GM19328 (cell line): ENCODE measurements around the gene TNK1.
"Not testable (repeated sequence)": the region's sequence is repeated elsewhere in the genome, so short reads cannot be mapped to it uniquely, and the experiment has no call there.

Experiments used
- ATAC-seq: cut with Tn5 transposase; IDR thresholded peaks from one replicate; pipeline ENCODE4 v1.9.1; 2021; ENCODE audit warnings: mild to moderate bottlenecking, moderate library complexity; ENCODE audit not compliant: unreplicated experiment

Gene TNK1

DNA sequence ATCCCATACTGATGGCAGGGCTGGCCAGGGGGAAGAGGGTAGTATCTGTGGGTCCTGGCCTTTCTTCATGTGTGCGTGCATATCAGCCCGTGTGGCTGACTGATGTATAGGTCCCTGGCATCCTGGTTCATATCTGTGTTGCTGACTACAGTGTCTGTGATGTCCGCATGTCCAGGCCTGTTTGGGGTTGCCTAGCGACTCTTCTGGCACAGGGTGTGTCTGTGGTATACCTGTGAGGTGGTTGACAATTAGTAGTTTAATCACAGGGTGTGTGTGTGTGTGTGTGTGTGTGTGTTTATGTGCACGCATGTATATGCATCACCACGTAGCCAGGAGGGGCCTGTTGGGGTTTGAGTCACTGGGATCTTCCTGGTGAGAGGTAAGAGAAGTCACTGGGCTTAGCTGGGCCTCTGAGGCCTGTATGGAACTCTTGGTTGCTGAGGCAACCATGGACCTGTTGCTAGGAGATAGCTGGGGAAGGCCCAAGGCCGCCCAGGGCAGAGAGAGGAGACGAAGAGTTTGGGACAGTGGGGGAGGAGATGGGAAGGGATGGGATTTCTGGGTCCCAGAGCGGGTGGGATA is 26.5 kb upstream of the TNK1 start:
- no peak for ATAC-seq

DNA sequence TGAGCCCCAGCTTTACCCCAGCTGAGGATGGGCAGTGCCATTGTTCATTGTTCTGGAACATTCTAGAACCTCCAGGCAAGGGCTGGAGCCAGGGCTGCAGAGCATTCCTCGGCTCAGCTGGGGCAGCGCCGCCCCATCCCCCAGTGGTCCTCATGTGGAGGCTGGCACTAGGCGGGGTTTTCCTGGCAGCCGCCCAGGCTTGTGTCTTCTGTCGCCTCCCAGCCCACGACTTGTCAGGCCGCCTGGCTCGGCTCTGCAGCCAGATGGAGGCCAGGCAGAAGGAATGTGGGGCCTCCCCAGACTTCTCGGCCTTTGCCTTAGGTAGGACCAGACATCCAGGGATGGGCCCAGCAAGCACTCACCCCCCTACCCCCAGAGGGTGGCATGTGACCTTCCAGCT is 25.8 kb upstream of the TNK1 start, which contains the start of gene TMEM95:
Gene TMEM95 (plus strand): TSS at position 104 of the 400 bp plus-strand sequence. CDS start 49 bp downstream, at position 153.
- no peak for ATAC-seq

DNA sequence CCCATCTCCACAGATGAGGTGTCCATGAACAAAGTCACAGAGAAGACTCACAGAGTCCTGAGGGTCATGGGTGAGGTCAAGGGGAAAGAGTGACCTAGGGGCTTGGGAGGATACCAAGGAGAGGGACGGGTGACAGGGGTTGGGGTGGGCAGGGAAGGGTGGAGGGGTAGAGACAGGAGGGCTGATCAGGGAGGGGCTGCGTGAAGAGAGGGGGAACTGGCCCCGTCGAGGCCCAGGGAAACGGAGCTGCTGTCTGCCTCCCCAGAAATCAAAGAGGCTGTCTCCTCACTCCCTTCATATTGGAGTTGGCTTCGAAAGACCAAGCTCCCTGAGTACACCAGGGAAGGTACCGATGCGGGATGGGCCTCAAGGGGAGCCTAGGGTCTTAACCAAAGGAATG is 25.3 kb upstream of the TNK1 start:
- ATAC-seq = no peak

DNA sequence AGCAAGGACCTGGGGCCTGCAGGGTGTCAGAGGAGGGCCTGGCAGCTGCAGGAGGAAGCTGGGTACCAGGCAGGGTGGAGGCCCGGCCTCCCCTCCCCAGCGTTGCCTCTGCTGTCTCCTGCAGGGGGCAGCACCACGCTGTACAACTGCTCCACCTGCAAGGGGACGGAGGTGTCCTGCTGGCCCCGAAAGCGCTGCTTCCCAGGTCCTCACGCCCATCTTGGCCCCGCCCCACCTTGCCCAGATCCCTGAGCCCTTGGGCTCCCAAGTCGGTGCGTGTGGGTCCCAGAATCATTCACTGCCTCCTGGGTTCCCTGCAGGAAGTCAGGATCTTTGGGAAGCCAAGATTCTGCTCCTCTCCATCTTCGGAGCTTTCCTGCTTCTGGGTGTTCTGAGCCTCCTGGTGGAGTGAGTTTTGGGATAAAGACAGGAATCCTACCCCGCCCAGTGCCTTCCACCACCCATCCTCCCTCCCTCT is 24.8 kb upstream of the TNK1 start:
- no peak for ATAC-seq

DNA sequence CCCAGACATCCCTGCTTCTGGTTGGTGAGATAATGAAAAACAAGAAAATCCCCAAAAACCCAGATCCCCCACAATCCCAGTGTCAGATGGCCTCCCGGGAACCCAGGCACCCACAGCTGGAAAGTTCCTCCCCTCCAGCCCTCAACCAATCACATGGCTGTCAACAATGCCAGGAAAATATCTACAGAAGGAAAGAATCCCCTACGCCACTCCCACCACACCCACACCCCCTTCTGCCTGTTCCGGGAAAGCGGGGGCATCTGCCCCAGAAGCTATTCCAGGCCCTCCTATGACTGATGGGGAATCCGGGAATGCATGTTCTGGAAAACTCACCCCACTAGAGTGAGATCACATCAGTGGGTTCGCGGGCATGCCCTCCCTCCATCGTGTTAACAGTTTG is 24.1 kb upstream of the TNK1 start:
- no peak for ATAC-seq

DNA sequence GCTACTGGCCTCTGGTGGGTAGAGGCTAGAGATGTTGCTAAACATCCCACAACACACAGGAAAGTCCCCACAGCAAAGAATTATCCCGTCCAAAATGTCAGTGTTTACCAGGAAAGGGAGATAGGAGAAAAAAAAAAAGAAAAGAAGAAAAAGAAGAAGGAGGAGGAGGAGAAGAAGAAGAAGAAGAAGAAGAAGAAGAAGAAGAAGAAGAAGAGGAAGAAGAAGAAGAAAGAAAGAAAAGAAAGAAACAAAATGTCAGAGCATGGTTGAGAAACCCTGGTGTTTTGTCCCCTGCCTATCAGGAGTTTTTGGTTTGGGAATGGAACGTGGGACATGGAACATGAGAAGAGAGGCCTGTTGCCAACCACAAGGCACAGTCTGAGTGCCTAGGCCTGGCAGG is 23.5 kb upstream of the TNK1 start:
- ATAC-seq = no peak

DNA sequence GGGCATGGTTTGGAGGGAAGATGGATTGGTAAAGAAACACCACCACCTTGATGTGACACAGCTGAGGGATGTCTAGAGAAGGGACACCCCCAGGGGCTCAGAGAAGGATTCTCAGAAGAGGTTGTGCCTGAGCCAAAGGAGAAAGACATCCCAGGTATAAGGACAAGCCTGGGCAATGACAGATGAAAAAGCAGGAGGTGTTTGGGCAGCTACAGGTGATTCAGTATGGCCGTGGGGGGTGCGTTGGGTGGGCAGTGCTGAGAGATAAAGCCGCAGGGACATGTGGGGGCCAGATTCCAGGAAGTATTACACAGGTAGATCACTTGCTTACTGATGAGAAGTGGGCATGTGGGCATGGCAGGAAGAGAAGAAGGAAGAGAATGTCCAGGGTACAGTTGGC is 19.0 kb upstream of the TNK1 start:
- ATAC-seq = no peak

DNA sequence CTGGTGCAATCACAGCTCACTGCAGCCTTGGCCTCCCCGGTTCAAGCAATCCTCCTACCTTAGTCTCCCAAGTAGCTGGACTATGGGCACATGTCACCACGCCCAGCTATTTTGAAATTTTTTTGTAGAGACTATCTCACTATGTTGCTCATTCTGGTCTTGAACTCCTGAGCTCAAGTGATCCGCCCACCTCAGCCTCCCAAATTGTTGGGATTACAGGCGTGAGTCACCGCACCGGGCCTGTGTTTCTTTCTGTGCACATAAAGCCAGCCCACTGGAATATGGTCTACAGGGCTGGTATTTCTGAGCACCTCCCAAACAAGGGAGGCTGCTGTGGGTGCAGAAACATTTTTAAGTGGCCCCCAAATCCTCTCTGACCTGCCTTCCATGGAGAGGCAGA is 17.6 kb upstream of the TNK1 start:
- ATAC-seq = no peak

DNA sequence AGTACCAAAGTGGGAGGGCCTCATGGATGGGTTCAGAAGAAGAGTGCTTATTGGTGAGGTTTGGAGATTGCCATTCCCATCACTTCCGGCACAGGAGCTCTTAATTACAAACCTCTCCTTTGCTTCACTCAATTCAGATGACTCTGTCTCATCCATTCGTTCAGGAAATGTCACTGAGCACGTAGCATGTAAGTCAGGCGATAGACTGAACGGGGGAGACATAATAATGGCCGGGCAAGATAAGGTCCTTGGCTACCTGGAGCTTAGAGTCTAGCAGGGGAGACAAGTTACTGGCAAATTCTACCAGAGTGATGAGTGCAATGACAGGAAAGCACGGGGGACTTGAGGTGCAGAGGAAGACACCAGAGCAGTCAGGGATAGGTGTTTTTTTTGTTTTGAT is 14.9 kb upstream of the TNK1 start:
- ATAC-seq = not testable (repeated sequence)

DNA sequence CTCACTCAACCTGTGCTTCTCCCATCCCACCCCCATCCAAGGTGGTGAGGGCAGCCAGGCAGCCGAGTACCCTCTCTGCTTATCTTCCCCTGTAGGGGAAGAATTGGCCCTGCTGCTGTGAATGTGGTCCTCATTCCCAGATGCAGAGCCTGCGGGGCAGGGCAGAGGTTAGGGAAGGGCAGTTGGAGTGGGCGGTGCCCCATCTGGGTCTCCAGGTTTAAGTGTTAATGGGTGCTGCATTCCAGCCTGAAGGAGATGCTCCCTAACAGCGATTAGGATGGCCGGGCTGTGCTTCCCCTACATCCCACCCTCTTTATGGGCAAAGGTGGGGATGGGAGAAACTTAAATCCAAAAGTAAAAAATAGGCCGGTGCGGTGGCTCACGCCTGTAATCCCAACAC is 13.8 kb upstream of the TNK1 start:
- ATAC-seq = no peak

DNA sequence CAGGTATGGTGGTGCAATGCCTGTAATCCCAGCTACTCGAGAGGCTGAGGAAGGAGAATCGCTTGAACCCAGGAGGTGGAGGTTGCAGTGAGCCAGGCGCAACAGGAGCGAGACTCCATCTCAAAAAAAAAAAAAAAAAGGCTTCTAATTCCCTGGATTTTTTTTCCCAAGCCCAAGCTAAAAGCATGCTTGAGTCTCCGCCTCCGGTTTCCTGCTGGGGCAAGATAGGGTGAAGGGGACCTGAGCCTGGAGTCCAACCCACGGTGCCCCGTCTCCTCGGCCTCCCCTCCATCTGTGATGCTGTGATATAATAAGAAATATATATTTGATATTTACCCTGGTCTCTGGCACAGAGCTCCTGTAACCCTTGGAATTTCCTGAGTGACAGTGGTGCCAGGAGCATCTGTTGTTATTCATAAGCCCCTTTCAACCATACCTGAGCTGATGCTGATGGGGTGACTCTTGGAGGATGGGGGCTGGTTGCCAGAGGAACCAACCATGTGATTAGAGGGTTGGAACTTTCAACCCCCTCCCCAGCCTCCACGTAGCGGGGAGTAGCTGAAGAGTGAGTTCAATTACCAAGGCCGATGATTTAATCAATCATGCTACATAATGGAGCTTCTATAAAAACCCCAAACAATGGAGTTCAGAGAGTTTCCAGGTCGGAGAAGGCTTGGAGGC is 12.8 kb upstream of the TNK1 start:
- no peak for ATAC-seq

DNA sequence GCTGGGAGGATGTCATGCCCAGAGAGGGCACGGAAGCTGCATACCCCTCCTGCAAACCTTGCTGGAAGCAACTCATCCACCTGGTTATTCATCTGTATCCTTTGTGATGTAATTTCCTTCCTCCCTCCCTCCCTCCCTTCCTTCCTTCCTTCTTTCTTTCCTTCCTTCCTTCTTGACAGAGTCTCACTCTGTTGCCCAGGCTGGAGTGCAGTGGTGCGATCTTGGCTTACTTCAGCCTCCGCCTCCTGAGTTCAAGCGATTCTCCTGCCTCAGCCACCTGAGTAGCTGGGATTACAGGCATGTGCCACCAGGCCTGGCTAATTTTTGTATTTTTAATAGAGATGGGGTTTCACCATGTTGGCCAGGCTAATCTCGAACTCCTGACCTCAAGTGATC is 12.3 kb upstream of the TNK1 start:
- ATAC-seq = not testable (repeated sequence)

DNA sequence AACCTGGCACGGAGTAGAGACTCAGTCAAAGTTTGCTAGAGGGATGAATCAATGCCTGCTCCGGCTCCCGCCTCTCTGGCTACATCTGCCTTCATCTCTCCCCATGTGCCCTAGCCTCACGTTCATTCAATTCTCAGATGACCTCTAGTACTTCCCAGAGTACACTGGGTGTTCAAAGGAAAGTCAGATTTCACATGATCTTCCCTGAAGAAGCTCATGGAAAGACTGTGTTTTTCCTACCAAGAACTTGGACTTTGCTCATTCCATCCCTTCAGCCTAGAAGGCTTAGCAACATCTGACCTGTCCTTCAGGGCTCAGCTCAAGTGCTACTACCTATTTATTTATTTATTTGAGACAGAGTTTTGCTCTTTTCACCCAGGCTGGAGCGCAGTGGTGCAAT is 11.1 kb upstream of the TNK1 start:
- ATAC-seq = no peak

DNA sequence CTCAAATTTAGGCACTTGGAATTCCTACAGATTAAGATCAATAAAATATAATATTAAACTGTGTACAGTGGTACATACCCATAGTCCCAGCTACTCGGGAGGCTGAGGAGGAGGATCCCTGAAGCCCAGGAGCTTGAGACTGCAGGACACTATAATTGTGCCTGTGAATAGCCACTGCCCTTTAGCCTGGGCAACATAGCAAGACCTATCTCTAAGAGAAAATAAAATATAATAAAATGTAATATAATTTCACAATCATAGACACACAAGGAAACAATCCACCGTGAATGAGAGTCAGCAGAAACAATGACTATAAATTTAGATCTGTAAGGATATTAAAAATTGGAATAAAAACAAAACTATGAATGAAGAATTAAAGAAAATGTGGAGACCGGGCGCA is 10.0 kb upstream of the TNK1 start:
- no peak for ATAC-seq

DNA sequence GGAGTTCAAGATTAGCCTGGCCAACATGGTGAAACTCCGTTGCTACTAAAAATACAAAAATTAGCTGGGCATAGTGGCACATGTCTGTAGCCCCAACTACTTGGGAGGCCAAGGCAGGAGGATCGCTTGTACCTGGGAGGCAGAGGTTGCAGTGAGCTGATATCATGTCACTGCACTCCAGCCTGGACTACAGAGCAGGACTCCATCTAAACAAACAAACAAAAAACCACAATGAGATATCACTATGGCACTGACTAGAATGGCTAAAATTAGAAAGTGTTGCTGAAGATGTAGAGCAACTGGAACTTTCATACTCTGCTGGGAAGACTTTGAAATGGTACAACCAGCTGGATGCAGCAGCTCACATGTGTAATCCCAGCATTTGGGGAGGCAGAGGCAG is 6.5 kb upstream of the TNK1 start:
- no peak for ATAC-seq

DNA sequence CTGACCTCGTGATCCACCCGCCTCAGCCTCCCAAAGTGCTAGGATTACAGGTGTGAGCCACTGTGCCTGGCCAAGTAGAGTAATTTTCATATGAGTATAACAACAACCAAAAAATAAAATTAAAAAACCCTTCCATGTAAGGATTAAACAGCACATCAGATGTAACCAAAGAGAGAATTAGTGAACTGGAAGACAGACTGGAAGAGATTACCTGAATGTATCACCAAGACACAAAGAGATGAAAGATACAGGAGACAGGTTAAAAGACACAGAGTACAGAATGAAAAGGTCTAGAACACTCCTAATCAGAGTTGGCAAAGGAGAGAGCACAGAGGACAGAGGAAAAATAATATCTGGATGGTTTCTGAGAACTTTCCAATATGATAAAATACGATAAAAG is 1.8 kb upstream of the TNK1 start:
- ATAC-seq = no peak

DNA sequence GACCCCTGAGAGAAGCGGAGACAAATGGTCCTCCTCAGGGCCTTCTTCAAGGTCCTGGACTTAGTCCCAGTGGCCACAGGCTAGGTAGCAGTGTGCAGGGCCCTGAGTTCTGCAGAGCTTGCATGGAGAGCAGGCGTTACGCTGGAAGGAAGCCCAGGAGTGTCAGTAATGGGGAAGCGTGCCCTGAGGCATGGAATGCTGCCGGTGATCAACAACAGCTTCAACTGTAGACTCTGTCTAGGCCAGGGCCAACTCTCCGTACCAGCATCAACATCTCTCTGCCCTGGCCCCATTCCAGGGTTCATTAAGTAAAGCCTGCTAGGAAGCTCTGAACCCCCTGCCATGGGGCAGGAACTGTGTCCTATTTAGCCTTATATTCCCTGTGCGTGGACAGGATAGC is 568 bp upstream of the TNK1 start:
- no peak for ATAC-seq

DNA sequence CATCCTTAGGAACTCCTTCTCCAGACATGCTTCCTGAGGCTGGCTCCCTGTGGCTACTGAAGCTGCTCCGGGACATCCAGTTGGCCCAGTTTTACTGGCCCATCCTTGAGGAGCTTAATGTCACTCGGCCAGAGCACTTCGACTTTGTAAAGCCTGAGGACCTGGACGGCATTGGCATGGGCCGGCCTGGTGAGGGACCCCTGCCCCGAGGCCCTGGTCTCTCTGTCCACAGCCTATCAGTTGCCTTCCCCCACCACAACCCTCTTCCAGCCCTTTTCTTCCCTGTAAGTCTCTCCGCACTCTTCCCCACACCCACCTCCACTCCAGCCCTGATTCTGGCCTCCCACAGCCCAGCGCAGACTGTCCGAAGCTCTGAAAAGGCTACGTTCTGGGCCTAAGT is 2.0 kb downstream of the TNK1 start:
- ATAC-seq = no peak

DNA sequence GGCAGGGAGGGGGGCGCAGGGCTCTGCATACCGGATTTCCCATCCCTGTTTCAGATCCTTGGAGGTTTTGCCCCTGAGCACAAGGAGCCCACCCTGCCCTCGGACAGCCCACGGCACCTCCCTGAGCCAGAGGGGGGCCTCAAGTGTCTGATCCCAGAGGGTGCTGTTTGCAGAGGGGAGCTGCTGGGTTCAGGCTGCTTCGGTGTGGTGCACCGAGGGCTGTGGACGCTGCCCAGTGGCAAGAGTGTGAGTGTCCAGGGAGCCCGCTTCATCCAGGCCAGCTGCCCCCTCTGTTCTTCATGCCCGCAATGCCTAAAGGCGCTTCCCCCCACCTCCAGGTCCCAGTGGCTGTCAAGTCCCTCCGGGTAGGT is 2.5 kb downstream of the TNK1 start:
- no peak for ATAC-seq

DNA sequence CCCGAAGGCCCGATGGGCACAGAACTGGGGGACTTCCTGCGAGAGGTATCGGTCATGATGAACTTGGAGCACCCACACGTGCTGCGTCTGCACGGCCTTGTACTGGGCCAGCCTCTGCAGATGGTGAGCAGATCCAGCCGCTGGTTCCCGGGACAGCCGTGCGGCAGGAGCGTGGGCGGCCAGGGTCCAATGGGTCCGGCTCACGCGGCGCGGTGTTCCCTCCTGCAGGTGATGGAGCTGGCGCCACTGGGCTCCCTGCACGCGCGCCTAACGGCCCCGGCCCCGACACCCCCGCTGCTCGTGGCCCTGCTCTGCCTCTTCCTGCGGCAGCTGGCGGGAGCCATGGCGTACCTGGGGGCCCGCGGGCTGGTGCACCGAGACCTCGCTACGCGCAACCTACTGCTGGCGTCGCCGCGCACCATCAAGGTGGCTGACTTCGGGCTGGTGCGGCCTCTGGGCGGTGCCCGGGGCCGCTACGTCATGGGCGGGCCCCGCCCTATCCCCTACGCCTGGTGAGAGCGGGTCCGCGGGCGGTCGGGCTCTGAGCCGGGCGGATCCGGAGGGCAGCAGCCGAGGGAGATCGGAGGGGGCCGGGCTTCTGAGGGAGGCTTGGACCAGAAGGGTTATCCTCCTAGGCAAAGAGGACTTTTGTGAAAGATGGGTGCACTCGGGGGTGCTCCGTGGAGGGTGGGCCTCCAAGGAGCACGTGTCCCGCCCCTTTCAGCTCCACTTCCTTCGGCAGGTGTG is 3.0 kb downstream of the TNK1 start:
- peak; percentile 67 for ATAC-seq

DNA sequence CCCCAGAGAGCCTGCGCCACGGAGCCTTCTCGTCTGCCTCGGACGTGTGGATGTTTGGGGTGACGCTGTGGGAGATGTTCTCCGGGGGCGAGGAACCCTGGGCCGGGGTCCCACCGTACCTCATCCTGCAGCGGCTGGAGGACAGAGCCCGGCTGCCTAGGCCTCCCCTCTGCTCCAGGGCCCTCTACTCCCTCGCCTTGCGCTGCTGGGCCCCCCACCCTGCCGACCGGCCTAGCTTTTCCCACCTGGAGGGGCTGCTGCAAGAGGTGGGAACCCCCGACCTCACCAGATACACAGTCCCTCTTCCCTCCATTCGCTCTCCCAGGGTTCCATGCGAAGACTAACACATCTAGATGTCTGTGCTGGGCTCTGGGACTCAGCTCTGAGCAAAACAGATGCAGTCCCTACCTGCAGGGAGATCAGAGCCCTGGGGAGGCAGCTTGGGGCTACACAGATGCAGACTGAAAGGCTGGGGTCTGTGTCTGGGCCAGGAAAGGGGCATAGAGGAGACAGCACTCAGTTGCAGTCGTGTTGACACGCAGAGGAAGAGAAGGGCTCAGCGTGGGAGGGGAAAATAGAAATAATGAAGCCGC is 3.7 kb downstream of the TNK1 start:
- ATAC-seq = no peak

DNA sequence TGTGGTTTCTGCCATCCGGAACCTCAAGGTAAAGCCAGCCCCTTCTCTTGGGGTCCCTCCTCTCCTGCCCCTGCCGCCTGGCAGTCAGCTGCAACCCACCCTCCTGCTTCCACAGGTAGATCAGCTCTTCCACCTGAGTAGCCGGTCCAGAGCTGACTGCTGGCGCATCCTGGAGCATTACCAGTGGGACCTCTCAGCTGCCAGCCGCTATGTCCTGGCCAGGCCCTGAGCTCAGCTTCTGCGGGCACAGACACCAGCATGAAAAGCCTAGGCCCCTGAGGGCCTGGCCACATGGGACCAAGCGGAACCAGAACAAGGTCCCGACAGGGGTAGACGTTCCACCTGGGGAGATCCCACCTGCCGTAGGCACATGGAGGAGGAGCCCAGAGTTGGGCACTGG is 8.0 kb downstream of the TNK1 start:
- no peak for ATAC-seq
